ENCODE results near the gene ANKHD1.

GRCh38 chr5:140355546-140355945, 46.1 kb upstream of the ANKHD1 start:
- TF ChIP-seq POLR2A (IDR thresholded peaks at IDR 0.05) (no peak), CTCF (IDR thresholded peaks at IDR 0.05) (no peak)

Data from breast epithelium (tissue), 3 donors.